Measurements from ENCODE around the gene TMCO6. TPM values are rescaled to one million over a fixed set of nuclear protein-coding genes. Genes with fewer than 3 reads are reported as not detected.

TMCO6 gene
- total RNA-seq, 1 donor from 2014 or later = 17.8 TPM

GRCh38 chr5:140673187-140673976 is 34.1 kb downstream of the TMCO6 start, which contains the start of gene DND1:
DND1 (minus strand) TSS chr5:140673576; CDS start chr5:140673542, 34 bp downstream.
- Histone ChIP-seq H3K4me1 (no peaks in the 10 kb centered on the region), H3K79me2 (ENCODE audit: low read depth) (no peaks in the 10 kb centered on the region), H2AFZ (replicated peaks) (no peak within 1 kb of the TSS), H3K9me3 (ENCODE audit: low read depth) (no peaks in the 10 kb centered on the region), H3K9ac (no peak within 1 kb of the TSS), H3K27ac (no peak within 1 kb of the TSS), H4K20me1 (ENCODE audit: low read depth) (no peaks in the 10 kb centered on the region), H3K36me3 (no peaks in the 10 kb centered on the region), H3F3A (ENCODE audit: low read depth) (no peaks in the 10 kb centered on the region), H3K27me3 (no peaks in the 10 kb centered on the region), H3K4me3 (no peak within 1 kb of the TSS), H3K4me2 (no peak within 1 kb of the TSS)
- H3K27ac Mint-ChIP-seq = no peak within 1 kb of the TSS
- H3K36me3 Mint-ChIP-seq = peaks cover 22% of the 10 kb centered on the region
- H3K27me3 Mint-ChIP-seq (ENCODE audit: insufficient read depth, low read depth) = peaks cover 2% of the 10 kb centered on the region
- no peaks in the 10 kb centered on the region for H3K9me3 Mint-ChIP-seq
- no peak for DNase-seq (ENCODE audit: low spot score)
- TF ChIP-seq EZH2phosphoT487 (IDR thresholded peaks at IDR 0.05) (no peak), EZH2 (IDR thresholded peaks at IDR 0.05) (no peak), CTCF (IDR thresholded peaks at IDR 0.05) (no peak)
- no peak within 1 kb of the TSS for H3K4me3 Mint-ChIP-seq
- H3K4me1 Mint-ChIP-seq = no peaks in the 10 kb centered on the region

- Histone ChIP-seq H3K27ac (no peak overlapping the region), H4K20me1 (ENCODE audit: low read depth) (no peaks in the 10 kb centered on the region), H3K4me3 (no peak overlapping the region), H3K36me3 (no peaks in the 10 kb centered on the region), H2AFZ (replicated peaks) (no peak overlapping the region), H3K4me2 (no peak overlapping the region), H3K27me3 (no peaks in the 10 kb centered on the region), H3K9me3 (ENCODE audit: low read depth) (no peaks in the 10 kb centered on the region), H3K79me2 (ENCODE audit: low read depth) (no peaks in the 10 kb centered on the region), H3F3A (ENCODE audit: low read depth) (no peaks in the 10 kb centered on the region), H3K9ac (no peak overlapping the region), H3K4me1 (no peaks in the 10 kb centered on the region)
- peaks cover 2% of the 10 kb centered on the region for H3K27me3 Mint-ChIP-seq (ENCODE audit: insufficient read depth, low read depth)
- H3K4me3 Mint-ChIP-seq = no peak overlapping the region
- H3K27ac Mint-ChIP-seq = no peak overlapping the region
- no peak for DNase-seq (ENCODE audit: low spot score)
- no peaks in the 10 kb centered on the region for H3K4me1 Mint-ChIP-seq
- TF ChIP-seq EZH2phosphoT487 (IDR thresholded peaks at IDR 0.05) = no peak
- TF ChIP-seq EZH2 (IDR thresholded peaks at IDR 0.05) = no peak
- TF ChIP-seq CTCF (IDR thresholded peaks at IDR 0.05) = no peak
- no peaks in the 10 kb centered on the region for H3K9me3 Mint-ChIP-seq
- peaks cover 22% of the 10 kb centered on the region for H3K36me3 Mint-ChIP-seq
Measured at GRCh38 chr5:140674211-140674610, 35.0 kb downstream of the TMCO6 start.

GRCh38 chr5:140674629-140675028 is 35.4 kb downstream of the TMCO6 start:
- Mint-ChIP-seq H3K27me3 (ENCODE audit: insufficient read depth, low read depth) (peaks cover 2% of the 10 kb centered on the region), H3K36me3 (peaks cover 18% of the 10 kb centered on the region), H3K4me1 (no peaks in the 10 kb centered on the region), H3K27ac (no peak overlapping the region), H3K9me3 (no peaks in the 10 kb centered on the region), H3K4me3 (no peak overlapping the region)
- Histone ChIP-seq H3K27me3 (no peaks in the 10 kb centered on the region), H3K4me1 (no peaks in the 10 kb centered on the region), H3K9me3 (ENCODE audit: low read depth) (no peaks in the 10 kb centered on the region), H3K36me3 (no peaks in the 10 kb centered on the region), H3K79me2 (ENCODE audit: low read depth) (no peaks in the 10 kb centered on the region), H3F3A (ENCODE audit: low read depth) (no peaks in the 10 kb centered on the region), H2AFZ (replicated peaks) (no peak overlapping the region), H4K20me1 (ENCODE audit: low read depth) (no peaks in the 10 kb centered on the region), H3K4me2 (no peak overlapping the region), H3K4me3 (no peak overlapping the region), H3K9ac (no peak overlapping the region), H3K27ac (no peak overlapping the region)
- no peak for DNase-seq (ENCODE audit: low spot score)
- no peak for TF ChIP-seq EZH2phosphoT487 (IDR thresholded peaks at IDR 0.05)
- TF ChIP-seq CTCF (IDR thresholded peaks at IDR 0.05) = no peak
- TF ChIP-seq EZH2 (IDR thresholded peaks at IDR 0.05) = no peak
